Heart right ventricle (tissue), 16 donors: ENCODE results near the gene ADAMTS17. TPM values are rescaled to one million over a fixed set of nuclear protein-coding genes. Genes with fewer than 3 reads are reported as not detected.

Source experiments
- ATAC-seq, 8 donors: fragments of 200-7000 bp; cut with Tn5 transposase; one replicate each; pipeline ENCODE4 v1.9.1; 2020; ENCODE audit warnings: mild to moderate bottlenecking in 8 of 8, moderate library complexity in 8 of 8, moderate number of reproducible peaks in 1 of 8
- DNase-seq, 2 donors: peaks; one replicate each; pipeline ENCODE4 v3.0.0-alpha.2; 2020
- H3K27ac ChIP-seq, 10 donors: fragments of 200-600 bp; sonication (generic) in 2 of 10; one replicate each; pipeline versions ENCODE4 v1.5.0 to v1.8.0; 2020 to 2022; ENCODE audit warnings: mild to moderate bottlenecking in 3 of 10
- H3K27me3 ChIP-seq, 7 donors: fragments of 200-600 bp; one replicate each; pipeline ENCODE4 v1.8.0; 2021 to 2022; ENCODE audit warnings: mild to moderate bottlenecking in 2 of 7
- H3K36me3 ChIP-seq, 9 donors: fragments of 200-600 bp; sonication (generic) in 1 of 9; one replicate each; pipeline versions ENCODE4 v1.5.0 to v1.8.0; 2020 to 2022; ENCODE audit warnings: mild to moderate bottlenecking in 2 of 9
- H3K4me1 ChIP-seq, 9 donors: fragments of 200-600 bp; sonication (generic) in 1 of 9; one replicate each; pipeline versions ENCODE4 v1.5.0 to v1.8.0; 2020 to 2022; ENCODE audit warnings: mild to moderate bottlenecking in 4 of 9
- H3K4me3 ChIP-seq, 10 donors: fragments of 200-600 bp; sonication (generic) in 2 of 10; one replicate each; pipeline versions ENCODE4 v1.5.0 to v1.8.0; 2020 to 2022; ENCODE audit warnings: mild to moderate bottlenecking in 7 of 10, moderate library complexity in 2 of 10
- H3K9me3 ChIP-seq, 11 donors: fragments of 200-600 bp in 10 of 11; sonication (generic) in 2 of 11; one replicate each; pipeline versions ENCODE4 v1.5.0 to v1.8.0; 2013 to 2022; ENCODE audit warnings: mild to moderate bottlenecking in 2 of 11, control low read depth in 1 of 11, moderate library complexity in 1 of 11
- WGBS, 2 donors: extraction: QIAGEN DNeasy Blood & Tissue Kit; methylation state at CpG; one replicate each; pipeline ENCODE4 v1.1.7; 2013; ENCODE audit warnings: inconsistent platforms in 1 of 2; 5-methylcytosine and 5-hydroxymethylcytosine counted together
- intact Hi-C, 10 donors: fragments of 100-400 bp; cut with DNase I; formaldehyde crosslinking; loops; one replicate each; pipeline versions ENCODE4 v1.11.1 to v1.14.2; 2022
- polyA plus RNA-seq, 2 donors: library from polyadenylated mRNA; stranded (reverse); fragments of 200-250 nt; gene quantifications; one replicate each; pipeline ENCODE4 v1.2.3, GENCODE V29; 2013
- total RNA-seq, 10 donors: library from RNA; stranded (reverse); fragmentation: NEBNext Ultra II Directional in 3 of 10; extraction: Animal tissue kit (Norgen Biotek cat#: 25700) in 3 of 10; gene quantifications; one replicate each; pipeline versions ENCODE4 v1.2.1 to v1.2.4, GENCODE V29; 2021 to 2023
- TF ChIP-seq, protein P1 (sequence below), 9 donors: fragments of 200-600 bp; sonication (generic) in 2 of 9; IDR thresholded peaks; one replicate each; pipeline versions ENCODE4 v1.5.0 to v1.8.0; 2021 to 2022; ENCODE audit warnings: antibody characterized with exemption in 9 of 9, mild to moderate bottlenecking in 5 of 9, moderate library complexity in 1 of 9
- donor health status: Arrhythmogenic right ventricular cardiomyopathy.
- donor health status: ischemic (EF 13 %, LVEDD 7.1; RV severe dilation, severe dysfunction).
- donor health status: healthy with polysubstance abuse.
- donor health status: DM: no; HTN: yes; CAD: no.
- donor health status: DM: no; HTN: no; CAD: no.
- donor health status: ischemic (EF 25% LVEDD 6.9; RV normal size, moderate dysfunction).
- donor health status: ischemic (EF 25% LVEDD 5.7; RV mildly dilated, moderate dysfunction).
- donor health status: healthy.
- donor health status: DM: yes; HTN: yes; CAD: no.
- donor health status: Ischemic cardiomyopathy.
- donor health status: ischemic (EF 35%, LVEDD 5.7; RV mildly dilated, moderate dysfunction).
- donor health status: nonischemic (EF 11% LVEDD 7.7; RV severe dilation, severe dysfunction).
- donor health status: DM: yes; HTN: yes; CAD: no.
- donor health status: PGD.
- donor health status: ischemic (EF 29% LVEDD 5.4; RV normal size, mild dysfunction).
- donor health status: nonischemic (EF 23%, LVEDD 6.1; RV moderate dilation, normal function).

The ADAMTS17 gene
- total and polyA plus RNA-seq, 12 donors = 0.47 to 5.0 (median 1.2) TPM

DNA sequence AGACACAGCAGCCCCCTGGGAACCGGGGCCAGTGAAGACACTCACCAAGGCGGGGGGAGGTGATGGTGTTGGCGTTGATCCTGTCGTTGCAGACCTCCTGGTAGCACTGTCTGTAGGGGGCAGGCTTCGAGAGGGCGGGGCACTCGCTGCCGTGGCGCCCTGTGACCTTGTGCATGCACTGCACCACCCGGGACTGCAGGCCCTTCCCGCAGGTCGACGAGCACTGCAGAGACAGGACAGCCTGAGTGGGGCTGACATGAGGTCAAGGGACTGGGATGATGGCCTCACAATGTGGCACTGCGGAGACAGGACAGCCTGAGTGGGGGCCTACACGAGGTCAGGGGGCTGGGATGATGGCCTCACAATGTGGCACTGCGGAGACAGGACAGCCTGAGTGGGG, 365.8 kb downstream of the ADAMTS17 start:
- Histone ChIP-seq H3K4me3 (no peak overlapping the region), H3K27me3 (no peaks in the 10 kb centered on the region), H3K4me1 (peaks cover 0 to 6% (median 0%) of the 10 kb centered on the region in 9 donors), H3K9me3 (no peaks in the 10 kb centered on the region), H3K27ac (no peak overlapping the region), H3K36me3 (no peaks in the 10 kb centered on the region)
- ATAC-seq (peak in 1 of 8 donors; percentile 27), DNase-seq (no peak)
- WGBS, 2 donors = 84 to 87% methylated on average over 16 of the region's 16 CpGs
- TF ChIP-seq, protein P1, sequence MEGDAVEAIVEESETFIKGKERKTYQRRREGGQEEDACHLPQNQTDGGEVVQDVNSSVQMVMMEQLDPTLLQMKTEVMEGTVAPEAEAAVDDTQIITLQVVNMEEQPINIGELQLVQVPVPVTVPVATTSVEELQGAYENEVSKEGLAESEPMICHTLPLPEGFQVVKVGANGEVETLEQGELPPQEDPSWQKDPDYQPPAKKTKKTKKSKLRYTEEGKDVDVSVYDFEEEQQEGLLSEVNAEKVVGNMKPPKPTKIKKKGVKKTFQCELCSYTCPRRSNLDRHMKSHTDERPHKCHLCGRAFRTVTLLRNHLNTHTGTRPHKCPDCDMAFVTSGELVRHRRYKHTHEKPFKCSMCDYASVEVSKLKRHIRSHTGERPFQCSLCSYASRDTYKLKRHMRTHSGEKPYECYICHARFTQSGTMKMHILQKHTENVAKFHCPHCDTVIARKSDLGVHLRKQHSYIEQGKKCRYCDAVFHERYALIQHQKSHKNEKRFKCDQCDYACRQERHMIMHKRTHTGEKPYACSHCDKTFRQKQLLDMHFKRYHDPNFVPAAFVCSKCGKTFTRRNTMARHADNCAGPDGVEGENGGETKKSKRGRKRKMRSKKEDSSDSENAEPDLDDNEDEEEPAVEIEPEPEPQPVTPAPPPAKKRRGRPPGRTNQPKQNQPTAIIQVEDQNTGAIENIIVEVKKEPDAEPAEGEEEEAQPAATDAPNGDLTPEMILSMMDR (IDR thresholded peaks at IDR 0.05) = no peak
- intact Hi-C loops = loop anchor here in 1 of 10 donors (10.0 kb wide), 1 partner anchor 369 kb away; the partner anchor contains the start of gene ADAMTS17

DNA sequence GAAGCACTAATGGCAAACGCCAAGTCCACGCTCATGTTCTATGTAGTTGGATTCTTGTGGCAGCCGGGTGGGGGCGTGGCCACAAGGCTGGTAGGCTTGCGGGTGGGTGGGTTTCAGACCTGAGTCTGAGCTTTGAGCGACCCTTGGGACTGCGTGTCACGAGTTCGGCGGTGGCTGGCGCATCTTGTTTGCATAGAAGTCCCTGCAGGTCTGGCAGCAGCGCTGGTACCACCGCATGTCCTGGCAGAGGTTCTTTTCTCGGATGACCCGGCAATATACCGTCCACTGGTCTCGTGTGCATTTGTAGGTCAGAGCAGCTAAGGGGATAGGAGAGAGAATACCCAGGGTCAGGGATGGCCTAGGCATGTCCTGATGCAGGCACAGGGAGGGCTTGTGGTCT, 367.5 kb downstream of the ADAMTS17 start:
- Histone ChIP-seq H3K36me3 (no peaks in the 10 kb centered on the region), H3K27ac (no peak overlapping the region), H3K9me3 (no peaks in the 10 kb centered on the region), H3K4me1 (no peaks in the 10 kb centered on the region), H3K4me3 (no peak overlapping the region), H3K27me3 (no peaks in the 10 kb centered on the region)
- TF ChIP-seq, protein P1 (IDR thresholded peaks at IDR 0.05) = no peak
- intact Hi-C loops = loop anchor here in 1 of 10 donors (10.0 kb wide), 1 partner anchor 371 kb away; the partner anchor contains the start of gene ADAMTS17
- 96% methylated on average over 17 of the region's 17 CpGs for WGBS, 2 donors
- DNase-seq = no peak
- no peak for ATAC-seq

DNA sequence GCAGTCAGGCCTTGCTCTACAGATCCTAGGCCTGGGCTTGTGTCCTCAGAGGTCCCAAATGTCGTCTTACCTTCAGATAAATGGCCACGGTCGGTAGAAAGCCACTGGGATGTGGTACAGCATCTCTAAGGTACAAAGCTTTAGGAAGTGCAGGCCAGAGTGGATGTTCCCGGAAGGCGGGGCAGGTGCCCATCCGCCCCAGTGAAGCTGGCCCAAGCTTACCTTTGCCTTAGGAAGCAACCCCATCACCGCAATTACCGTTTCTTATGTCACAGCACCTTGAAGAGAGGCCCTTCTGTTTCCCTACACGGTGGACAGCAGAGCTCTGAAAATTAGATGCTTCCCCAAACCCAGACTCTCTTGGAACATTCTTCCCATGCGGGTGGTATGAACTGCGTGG, 368.4 kb downstream of the ADAMTS17 start:
- Histone ChIP-seq H3K27me3 (no peaks in the 10 kb centered on the region), H3K9me3 (no peaks in the 10 kb centered on the region), H3K4me3 (no peak overlapping the region), H3K4me1 (no peaks in the 10 kb centered on the region), H3K27ac (no peak overlapping the region), H3K36me3 (no peaks in the 10 kb centered on the region)
- 95 to 98% methylated on average over 11 of the region's 11 CpGs for WGBS, 2 donors
- DNase-seq (no peak), ATAC-seq (no peak)
- intact Hi-C loops = loop anchor here in 1 of 10 donors (10.0 kb wide), 1 partner anchor 371 kb away; the partner anchor contains the start of gene ADAMTS17
- TF ChIP-seq, protein P1 (IDR thresholded peaks at IDR 0.05) = no peak

DNA sequence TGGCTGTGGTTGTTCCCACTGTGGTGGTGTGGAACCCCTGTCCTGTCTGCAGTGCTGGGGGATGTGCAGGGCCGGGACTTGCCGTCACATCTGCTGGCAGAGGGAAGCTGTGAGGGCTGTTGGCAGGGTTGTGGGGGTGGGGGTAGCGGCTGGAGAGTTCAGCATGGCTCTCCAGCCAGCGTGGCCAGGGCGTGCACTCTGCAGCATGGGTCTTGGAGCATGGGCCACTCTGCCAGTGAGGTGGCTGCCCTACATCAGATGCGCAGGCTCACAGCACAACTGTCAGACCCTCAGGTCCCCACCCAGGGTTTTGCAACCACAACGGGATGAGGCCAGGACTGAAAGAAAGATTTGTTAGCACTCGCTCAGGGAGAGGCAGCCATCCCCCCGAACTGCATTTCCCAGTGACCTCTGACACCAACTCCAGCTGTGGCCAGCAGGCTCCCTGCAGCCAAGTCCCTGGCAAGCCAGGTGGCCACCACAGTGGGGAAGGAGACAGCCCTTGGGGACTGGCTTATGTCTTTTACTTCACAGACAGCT, 370.8 kb downstream of the ADAMTS17 start:
- TF ChIP-seq, protein P1 (IDR thresholded peaks at IDR 0.05) = no peak
- Histone ChIP-seq H3K27me3 (no peaks in the 10 kb centered on the region), H3K4me1 (no peaks in the 10 kb centered on the region), H3K36me3 (no peaks in the 10 kb centered on the region), H3K27ac (no peak overlapping the region), H3K4me3 (no peak overlapping the region), H3K9me3 (no peaks in the 10 kb centered on the region)
- intact Hi-C loops = loop anchor here in 1 of 10 donors (10.0 kb wide), 1 partner anchor 374 kb away; the partner anchor contains the start of gene ADAMTS17
- DNase-seq (no peak), ATAC-seq (no peak)
- 68 to 79% methylated on average over 9 of the region's 9 CpGs for WGBS, 2 donors
